Vagina (tissue), 2 donors: ENCODE results near the gene FGF19. TPM values are rescaled to one million over a fixed set of nuclear protein-coding genes. Genes with fewer than 3 reads are reported as not detected.

Experiments
- DNase-seq, 2 donors: peaks; one replicate each; pipeline ENCODE4 v3.0.0-alpha.2; 2017; ENCODE audit errors: extremely low spot score in 2 of 2
- H3K27ac ChIP-seq: fragments of 200-600 bp; sonication (generic); one replicate; pipeline ENCODE4 v1.5.1; 2019
- H3K27me3 ChIP-seq: fragments of 200-600 bp; sonication (generic); one replicate; pipeline ENCODE4 v1.5.1; 2019
- H3K36me3 ChIP-seq, 2 donors: fragments of 200-600 bp; sonication (generic); one replicate each; pipeline ENCODE4 v1.5.1; 2017 to 2019
- H3K4me1 ChIP-seq: fragments of 200-600 bp; sonication (generic); one replicate; pipeline ENCODE4 v1.5.1; 2019
- H3K4me3 ChIP-seq, 2 donors: fragments of 200-600 bp; sonication (generic); 1 replicate in 1 of 2; 2 replicates in 1 of 2; pipeline ENCODE4 v1.5.1; 2016 to 2019
- H3K9me3 ChIP-seq: fragments of 200-600 bp; sonication (generic); one replicate; pipeline ENCODE4 v1.5.1; 2019
- CTCF ChIP-seq, 3 experiments: fragments of 450-650 bp in 2 of 3; fragments of 200-600 bp in 1 of 3; sonication (generic) in 1 of 3; IDR thresholded peaks; one replicate each; pipeline ENCODE4 v1.5.1; 2017 to 2019; ENCODE audit warnings: antibody characterized with exemption in 3 of 3, mild to moderate bottlenecking in 2 of 3, moderate library complexity in 2 of 3
- POLR2A ChIP-seq, 2 donors: fragments of 450-650 bp; IDR thresholded peaks; one replicate each; pipeline ENCODE4 v1.6.1; 2017; ENCODE audit warnings: antibody characterized with exemption in 2 of 2, mild to moderate bottlenecking in 2 of 2, moderate library complexity in 2 of 2
- POLR2AphosphoS5 ChIP-seq, 2 donors: sonication (generic); formaldehyde crosslinking; IDR thresholded peaks; one replicate each; pipeline ENCODE4 v1.9.0; 2017; ENCODE audit warnings: antibody characterized with exemption in 2 of 2, mild to moderate bottlenecking in 2 of 2, low read depth in 1 of 2; ENCODE audit not compliant: insufficient read depth in 1 of 2
- intact Hi-C: fragments of 100-400 bp; cut with DNase I; formaldehyde crosslinking; loops from one replicate; pipeline ENCODE4 v1.15.1; 2023
- total RNA-seq: library from RNA; depleted of rRNA; stranded (reverse); fragments of >200 nt; gene quantifications from one replicate; pipeline ENCODE4 v1.2.3, GENCODE V29; 2016

FGF19 gene
- total RNA-seq, 1 donor from 2014 or later: not detected

- intact Hi-C loops: no loop called here
- Histone ChIP-seq H3K36me3 (no peaks in the 10 kb centered on the region), H3K27me3 (no peaks in the 10 kb centered on the region), H3K4me1 (no peaks in the 10 kb centered on the region), H3K27ac (no peak overlapping the region), H3K9me3 (no peaks in the 10 kb centered on the region), H3K4me3 (no peak overlapping the region)
- TF ChIP-seq POLR2A (IDR thresholded peaks at IDR 0.05) (no peak), CTCF (IDR thresholded peaks at IDR 0.05) (no peak), POLR2AphosphoS5 (IDR thresholded peaks at IDR 0.05; ENCODE audit: insufficient read depth in 1 of 2, low read depth in 1 of 2) (no peak)
- no peak for DNase-seq
These were observed 15.1 kb upstream of the FGF19 start for GRCh38 chr11:69718912-69719311.

DNA sequence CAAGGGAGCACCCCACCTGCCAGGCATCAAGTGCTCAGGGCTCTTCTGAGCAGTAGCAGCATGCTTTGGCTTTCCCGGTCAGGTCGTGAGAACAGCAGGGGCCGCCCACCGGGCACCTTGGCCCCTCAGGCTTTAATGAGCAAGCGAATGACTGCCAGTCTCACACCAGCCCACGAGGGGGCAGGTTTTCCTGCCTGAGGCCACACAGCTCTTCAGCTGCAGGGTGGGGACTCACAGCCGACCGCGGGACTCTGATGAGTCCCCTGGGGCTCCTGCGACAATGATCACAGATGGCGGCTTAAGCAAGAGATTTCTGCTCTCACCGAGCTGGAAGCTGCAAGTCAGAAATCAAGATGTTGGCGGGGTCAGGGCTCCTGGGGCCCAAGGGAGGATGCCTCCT lies 14.3 kb upstream of the FGF19 start:
- no peaks in the 10 kb centered on the region for H3K9me3 ChIP-seq
- H3K27me3 ChIP-seq: no peaks in the 10 kb centered on the region
- intact Hi-C loops: no loop called here
- no peaks in the 10 kb centered on the region for H3K36me3 ChIP-seq
- no peak for DNase-seq
- no peak overlapping the region for H3K4me3 ChIP-seq
- no peak for TF ChIP-seq CTCF (IDR thresholded peaks at IDR 0.05)
- H3K27ac ChIP-seq: no peak overlapping the region
- H3K4me1 ChIP-seq: no peaks in the 10 kb centered on the region

DNA sequence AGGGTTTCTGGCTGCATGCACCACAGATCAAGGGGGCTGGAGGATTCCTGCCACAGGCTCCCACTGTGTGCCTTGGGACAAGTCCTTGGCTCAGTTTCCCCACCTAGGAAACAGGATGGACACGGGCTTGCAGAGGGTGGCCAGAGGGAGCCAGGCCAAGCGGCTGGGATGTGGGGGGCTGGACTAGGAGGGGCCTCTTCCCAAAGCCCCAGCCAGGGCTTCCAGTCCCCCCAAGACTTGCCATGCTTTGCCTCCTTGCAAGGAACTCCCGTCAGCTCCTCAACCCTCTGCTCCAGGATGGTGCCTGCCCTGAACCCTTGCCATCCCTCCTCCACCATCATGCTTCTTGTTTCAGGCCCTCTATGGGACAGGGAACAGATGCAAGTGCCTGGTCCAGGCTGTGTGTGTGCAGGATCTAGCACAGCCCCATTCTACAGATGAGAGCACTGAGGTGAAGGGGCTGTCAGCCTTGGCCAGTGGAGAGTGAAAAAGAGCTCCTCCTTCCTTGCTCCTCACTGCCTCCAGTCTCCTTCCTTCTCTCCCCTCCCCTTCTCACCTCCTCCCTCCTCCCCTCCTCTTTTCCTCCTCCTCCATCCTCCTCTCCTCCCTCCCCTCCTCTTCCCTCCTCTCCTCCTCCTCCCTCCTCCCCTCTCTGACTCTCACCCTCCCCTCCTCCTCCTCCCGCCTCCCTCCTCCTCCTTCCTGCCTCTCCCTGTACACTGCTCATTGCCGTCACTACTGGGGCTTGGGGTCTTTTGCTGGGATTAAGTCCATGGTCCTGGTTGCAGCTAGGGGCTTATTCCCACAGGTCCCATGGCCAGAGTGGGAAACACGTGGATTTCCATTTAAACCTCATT lies 13.3 kb upstream of the FGF19 start:
- no peak for DNase-seq
- H3K9me3 ChIP-seq: no peaks in the 10 kb centered on the region
- no peak overlapping the region for H3K4me3 ChIP-seq
- no peaks in the 10 kb centered on the region for H3K4me1 ChIP-seq
- no peak overlapping the region for H3K27ac ChIP-seq
- TF ChIP-seq POLR2AphosphoS5 (IDR thresholded peaks at IDR 0.05; ENCODE audit: insufficient read depth in 1 of 2, low read depth in 1 of 2): no peak
- TF ChIP-seq POLR2A (IDR thresholded peaks at IDR 0.05): no peak
- no peak for TF ChIP-seq CTCF (IDR thresholded peaks at IDR 0.05)
- intact Hi-C loops: no loop called here
- no peaks in the 10 kb centered on the region for H3K36me3 ChIP-seq
- no peaks in the 10 kb centered on the region for H3K27me3 ChIP-seq

DNA sequence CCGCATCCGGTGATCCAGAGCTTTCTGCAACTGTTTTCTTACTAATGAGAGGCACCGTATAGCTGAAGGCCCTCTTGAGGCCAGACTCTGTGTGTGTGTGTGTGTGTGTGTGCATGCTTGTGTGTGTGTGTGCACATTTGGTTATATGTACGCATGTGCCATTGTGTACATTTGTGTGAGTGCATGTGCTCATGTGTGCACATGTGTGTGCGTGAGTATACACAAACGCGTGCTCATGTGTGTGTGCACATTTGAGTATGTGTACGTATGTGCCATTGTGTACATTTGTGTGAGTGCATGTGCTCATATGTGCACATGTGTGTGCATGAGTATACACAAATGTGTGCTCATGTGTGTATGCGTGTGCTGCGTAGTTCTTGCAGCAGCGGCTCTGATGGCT lies 12.3 kb upstream of the FGF19 start:
- Histone ChIP-seq H3K36me3 (no peaks in the 10 kb centered on the region), H3K4me1 (no peaks in the 10 kb centered on the region), H3K27ac (no peak overlapping the region), H3K9me3 (no peaks in the 10 kb centered on the region), H3K4me3 (no peak overlapping the region), H3K27me3 (no peaks in the 10 kb centered on the region)
- intact Hi-C loops: no loop called here
- TF ChIP-seq POLR2AphosphoS5 (IDR thresholded peaks at IDR 0.05; ENCODE audit: insufficient read depth in 1 of 2, low read depth in 1 of 2) (no peak), CTCF (IDR thresholded peaks at IDR 0.05) (no peak), POLR2A (IDR thresholded peaks at IDR 0.05) (no peak)
- no peak for DNase-seq

DNA sequence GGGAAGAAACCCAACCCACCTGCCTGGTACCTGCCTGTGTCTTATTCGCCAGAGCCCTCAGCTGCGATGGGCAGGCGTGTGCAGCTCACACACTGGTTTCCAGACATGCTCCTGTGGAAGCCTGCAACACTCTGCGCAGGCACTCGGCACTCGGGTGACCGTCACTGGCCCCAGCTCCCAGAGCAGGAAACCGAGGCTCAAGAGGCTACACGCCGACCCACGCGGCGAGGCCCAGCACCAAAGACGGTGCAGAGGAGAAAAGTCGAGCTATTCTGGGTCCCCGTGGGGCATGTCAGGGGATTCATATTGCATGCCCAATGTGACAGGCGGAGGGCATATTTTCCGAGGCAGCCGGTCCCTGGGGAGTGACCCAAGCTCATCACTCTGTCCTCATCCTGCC lies 11.6 kb upstream of the FGF19 start:
- H3K27me3 ChIP-seq: no peaks in the 10 kb centered on the region
- no peaks in the 10 kb centered on the region for H3K36me3 ChIP-seq
- no peak overlapping the region for H3K27ac ChIP-seq
- no peaks in the 10 kb centered on the region for H3K4me1 ChIP-seq
- no peak overlapping the region for H3K4me3 ChIP-seq
- intact Hi-C loops: no loop called here
- no peak for TF ChIP-seq CTCF (IDR thresholded peaks at IDR 0.05)
- no peak for TF ChIP-seq POLR2AphosphoS5 (IDR thresholded peaks at IDR 0.05; ENCODE audit: insufficient read depth in 1 of 2, low read depth in 1 of 2)
- no peak for TF ChIP-seq POLR2A (IDR thresholded peaks at IDR 0.05)
- DNase-seq: no peak
- no peaks in the 10 kb centered on the region for H3K9me3 ChIP-seq
